Glutamatergic neuron (in vitro differentiated cells): ENCODE results near the gene GMEB2. TPM values are rescaled to one million over a fixed set of nuclear protein-coding genes. Genes with fewer than 3 reads are reported as not detected.

Source experiments
- DNase-seq: peaks from one replicate; pipeline ENCODE4 v3.0.0; 2022
- H3K27ac Mint-ChIP-seq: one replicate; pipeline ENCODE4 v1.8.0; 2020; ENCODE audit warnings: mild to moderate bottlenecking, mixed read lengths, inconsistent platforms; ENCODE audit not compliant: unreplicated experiment
- H3K27me3 Mint-ChIP-seq: one replicate; pipeline ENCODE4 v1.8.0; 2020; ENCODE audit warnings: mild to moderate bottlenecking, moderate library complexity, mixed read lengths, inconsistent platforms; ENCODE audit not compliant: unreplicated experiment
- H3K36me3 Mint-ChIP-seq: one replicate; pipeline ENCODE4 v1.8.0; 2020; ENCODE audit warnings: mild to moderate bottlenecking, mixed read lengths, inconsistent platforms; ENCODE audit not compliant: unreplicated experiment
- H3K4me1 Mint-ChIP-seq: one replicate; pipeline ENCODE4 v1.8.0; 2020; ENCODE audit warnings: mild to moderate bottlenecking, low read depth, mixed read lengths, inconsistent platforms; ENCODE audit not compliant: unreplicated experiment
- H3K4me3 Mint-ChIP-seq: one replicate; pipeline ENCODE4 v1.8.0; 2020; ENCODE audit warnings: mild to moderate bottlenecking, mixed read lengths, inconsistent platforms; ENCODE audit not compliant: unreplicated experiment
- H3K9me3 Mint-ChIP-seq: one replicate; pipeline ENCODE4 v1.8.0; 2020; ENCODE audit warnings: mild to moderate bottlenecking, moderate library complexity, mixed read lengths, inconsistent platforms; ENCODE audit not compliant: unreplicated experiment
- total RNA-seq: library from RNA; stranded (reverse); fragmentation: NEBNext Ultra II Directional; extraction: Animal tissue kit (Norgen Biotek cat#: 25700); gene quantifications from one replicate; pipeline ENCODE4 v1.2.1, GENCODE V29; 2021; ENCODE audit not compliant: unreplicated experiment
- TF ChIP-seq, protein P1 (sequence below): fragments of 200-600 bp; sonication (generic); IDR thresholded peaks from one replicate; pipeline ENCODE4 v1.5.0; 2021; ENCODE audit not compliant: partially characterized antibody, unreplicated experiment

The GMEB2 gene
- total RNA-seq, 1 donor from 2014 or later, result 12.8 TPM

DNA sequence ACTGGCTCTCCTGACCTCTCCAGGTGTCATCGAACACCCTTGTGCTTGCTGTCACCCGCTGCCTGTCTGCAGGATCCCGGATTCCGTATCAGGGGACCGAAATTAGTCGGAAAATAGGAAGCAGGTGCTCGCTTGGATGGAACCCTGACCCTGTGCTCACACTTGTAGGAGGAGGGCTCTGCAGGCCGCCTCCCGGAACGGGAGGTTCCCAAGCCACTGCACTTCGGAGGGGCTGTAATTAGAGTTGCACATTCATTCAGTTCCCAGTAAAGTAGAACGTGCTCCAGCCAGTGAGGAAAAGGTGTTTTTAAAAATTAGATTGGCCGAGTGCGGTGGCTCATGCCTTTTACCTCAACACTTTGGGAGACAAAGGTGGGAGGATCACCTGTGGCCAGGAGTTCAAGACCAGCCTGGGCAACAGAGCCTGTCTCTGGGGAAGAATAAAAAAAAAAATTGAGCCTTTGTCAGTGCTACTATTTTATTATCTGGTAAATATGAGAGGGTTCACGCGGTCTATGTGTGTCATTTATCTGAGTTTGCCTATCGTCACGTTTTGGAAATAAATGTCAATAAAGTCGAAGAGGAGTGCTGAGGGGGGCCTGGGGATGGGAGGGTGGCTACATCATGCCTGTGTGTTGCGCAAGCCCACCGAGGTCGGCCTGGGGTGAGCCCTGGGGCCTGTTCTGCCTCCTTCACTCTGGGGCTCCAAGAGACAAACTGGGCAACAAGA, 1.5 kb upstream of the GMEB2 start:
- H3K36me3 Mint-ChIP-seq, result no peaks in the 10 kb centered on the region
- H3K4me3 Mint-ChIP-seq, result peak overlapping the region; percentile 91
- DNase-seq, result peak; percentile 20
- H3K9me3 Mint-ChIP-seq, result peaks cover 18% of the 10 kb centered on the region
- peak overlapping the region; percentile 95 for H3K27ac Mint-ChIP-seq
- H3K4me1 Mint-ChIP-seq, result peaks cover 16% of the 10 kb centered on the region
- TF ChIP-seq, protein P1, sequence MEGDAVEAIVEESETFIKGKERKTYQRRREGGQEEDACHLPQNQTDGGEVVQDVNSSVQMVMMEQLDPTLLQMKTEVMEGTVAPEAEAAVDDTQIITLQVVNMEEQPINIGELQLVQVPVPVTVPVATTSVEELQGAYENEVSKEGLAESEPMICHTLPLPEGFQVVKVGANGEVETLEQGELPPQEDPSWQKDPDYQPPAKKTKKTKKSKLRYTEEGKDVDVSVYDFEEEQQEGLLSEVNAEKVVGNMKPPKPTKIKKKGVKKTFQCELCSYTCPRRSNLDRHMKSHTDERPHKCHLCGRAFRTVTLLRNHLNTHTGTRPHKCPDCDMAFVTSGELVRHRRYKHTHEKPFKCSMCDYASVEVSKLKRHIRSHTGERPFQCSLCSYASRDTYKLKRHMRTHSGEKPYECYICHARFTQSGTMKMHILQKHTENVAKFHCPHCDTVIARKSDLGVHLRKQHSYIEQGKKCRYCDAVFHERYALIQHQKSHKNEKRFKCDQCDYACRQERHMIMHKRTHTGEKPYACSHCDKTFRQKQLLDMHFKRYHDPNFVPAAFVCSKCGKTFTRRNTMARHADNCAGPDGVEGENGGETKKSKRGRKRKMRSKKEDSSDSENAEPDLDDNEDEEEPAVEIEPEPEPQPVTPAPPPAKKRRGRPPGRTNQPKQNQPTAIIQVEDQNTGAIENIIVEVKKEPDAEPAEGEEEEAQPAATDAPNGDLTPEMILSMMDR, result no peak
- peaks cover 18% of the 10 kb centered on the region for H3K27me3 Mint-ChIP-seq

DNA sequence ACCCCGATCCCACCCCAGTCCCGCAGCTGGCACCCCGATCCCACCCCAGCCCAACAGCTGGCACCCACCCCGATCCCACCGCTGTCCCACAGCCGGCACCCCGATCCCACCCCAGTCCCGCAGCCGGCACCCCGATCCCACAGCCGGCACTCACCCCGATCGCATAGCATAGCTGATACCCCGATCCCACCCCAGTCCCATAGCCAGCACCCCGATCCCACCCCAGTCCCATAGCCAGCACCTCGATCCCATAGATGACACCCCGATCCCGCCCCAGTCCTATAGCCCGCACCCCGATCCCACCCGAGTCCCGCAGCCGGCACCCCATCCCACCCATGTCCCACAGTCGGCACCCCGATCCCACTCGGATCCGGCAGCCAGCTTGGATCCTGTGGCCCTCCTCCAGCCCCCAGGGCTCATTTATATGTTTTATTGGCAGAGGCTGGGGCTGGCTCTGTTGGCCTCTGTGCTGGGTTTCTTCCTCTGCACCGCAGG, 897 bp upstream of the GMEB2 start:
- Mint-ChIP-seq H3K4me1 (peaks cover 16% of the 10 kb centered on the region), H3K27me3 (peaks cover 17% of the 10 kb centered on the region), H3K36me3 (no peaks in the 10 kb centered on the region), H3K27ac (peak overlapping the region; percentile 95), H3K4me3 (peak overlapping the region; percentile 91), H3K9me3 (peaks cover 18% of the 10 kb centered on the region)
- no peak for DNase-seq
- TF ChIP-seq, protein P1, result no peak

- peaks cover 16% of the 10 kb centered on the region for H3K4me1 Mint-ChIP-seq
- peak overlapping the region; percentile 91 for H3K4me3 Mint-ChIP-seq
- H3K27me3 Mint-ChIP-seq, result peaks cover 17% of the 10 kb centered on the region
Measured at GRCh38 chr20:63627129-63627750, 339 bp upstream of the GMEB2 start.

DNA sequence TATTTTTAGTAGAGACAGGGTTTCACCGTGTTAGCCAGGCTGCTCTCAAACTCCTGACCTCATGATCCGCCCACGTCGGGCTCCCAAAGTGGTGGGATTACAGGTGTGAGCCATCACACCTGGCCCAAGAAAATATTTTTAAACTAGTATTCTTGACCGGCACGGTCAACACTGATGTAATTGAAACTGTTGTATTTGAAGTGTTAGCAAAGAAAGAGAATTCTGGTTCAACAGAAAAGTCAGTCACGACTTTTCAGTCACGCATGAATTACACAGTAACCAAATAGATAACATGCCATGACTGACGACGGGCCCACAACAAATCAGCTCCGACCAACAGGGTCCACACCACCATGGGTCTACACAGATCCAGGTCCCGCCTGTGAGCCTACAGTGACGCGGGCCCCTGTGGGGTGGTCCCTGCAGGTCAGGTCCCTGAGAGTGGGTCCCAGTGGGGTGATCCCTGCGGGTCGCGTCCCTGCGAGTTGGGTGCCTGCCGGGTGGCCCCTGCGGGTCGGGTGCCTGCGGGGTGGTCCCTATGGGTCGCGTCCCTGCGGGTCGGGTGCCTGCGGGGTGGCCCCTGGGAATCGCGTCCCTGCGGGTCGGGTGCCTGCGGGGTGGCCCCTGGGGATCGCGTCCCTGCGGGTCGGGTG, 1.0 kb downstream of the GMEB2 start:
- peak overlapping the region; percentile 72 for H3K4me3 Mint-ChIP-seq
- peaks cover 18% of the 10 kb centered on the region for H3K9me3 Mint-ChIP-seq
- H3K27me3 Mint-ChIP-seq, result peaks cover 20% of the 10 kb centered on the region
- H3K27ac Mint-ChIP-seq, result peak overlapping the region; percentile 72
- H3K36me3 Mint-ChIP-seq, result no peaks in the 10 kb centered on the region
- H3K4me1 Mint-ChIP-seq, result peaks cover 16% of the 10 kb centered on the region
- TF ChIP-seq, protein P1, result no peak
- no peak for DNase-seq

More at GRCh38 chr20:63627129-63627750, 339 bp upstream of the GMEB2 start:
- DNase-seq, result peak; percentile 93
- Mint-ChIP-seq H3K27ac (peak overlapping the region; percentile 48), H3K9me3 (peaks cover 18% of the 10 kb centered on the region), H3K36me3 (no peaks in the 10 kb centered on the region)
- TF ChIP-seq, protein P1, result no peak
